Limb (tissue), 2 donors: Measurements from ENCODE around the gene WDR41.
"Not testable (repeated sequence)": the region's sequence is repeated elsewhere in the genome, so short reads cannot be mapped to it uniquely, and the experiment has no call there.

Experiments used
- DNase-seq, 2 donors: peaks; one replicate each; pipeline ENCODE4 v3.0.0-alpha.2; 2016; ENCODE audit errors: extremely low spot score in 2 of 2

The WDR41 gene

DNA sequence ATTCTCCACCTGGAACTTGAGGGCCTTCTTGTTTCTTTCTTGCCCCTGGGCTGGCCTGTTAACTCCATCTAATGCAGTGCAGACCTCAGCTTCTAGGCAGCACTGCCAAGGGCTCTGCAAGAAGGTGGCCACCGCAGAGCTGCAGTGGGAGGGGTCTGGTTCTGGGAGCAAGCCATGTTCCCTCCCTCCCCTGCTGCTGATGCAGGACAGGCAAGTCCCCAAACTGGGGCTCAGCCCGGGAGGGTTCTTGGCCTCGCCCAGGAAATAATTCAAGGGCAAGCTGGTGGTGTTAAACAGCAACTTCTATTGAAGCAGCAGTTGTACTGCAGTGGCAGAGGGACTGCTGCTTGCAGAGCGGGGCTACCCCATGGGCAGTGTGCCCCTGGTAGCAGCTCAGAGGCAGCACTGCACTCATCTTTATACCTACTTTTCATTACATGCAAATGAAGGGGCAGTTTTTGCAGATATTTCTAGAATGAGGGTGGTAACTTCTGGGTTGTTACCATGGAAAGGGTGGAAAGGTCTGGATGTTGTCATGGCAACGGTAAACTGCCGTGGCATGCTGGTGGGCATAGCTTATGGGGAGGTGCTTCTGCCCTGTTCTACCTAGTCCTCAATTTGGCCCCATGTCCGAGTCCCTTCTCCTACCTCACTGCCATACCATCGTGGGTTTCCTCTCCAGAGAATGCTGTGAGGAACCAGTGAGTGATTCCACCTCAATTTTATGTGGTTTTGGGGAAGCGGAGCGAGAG is 82.1 kb downstream of the WDR41 start:
- no peak for DNase-seq

DNA sequence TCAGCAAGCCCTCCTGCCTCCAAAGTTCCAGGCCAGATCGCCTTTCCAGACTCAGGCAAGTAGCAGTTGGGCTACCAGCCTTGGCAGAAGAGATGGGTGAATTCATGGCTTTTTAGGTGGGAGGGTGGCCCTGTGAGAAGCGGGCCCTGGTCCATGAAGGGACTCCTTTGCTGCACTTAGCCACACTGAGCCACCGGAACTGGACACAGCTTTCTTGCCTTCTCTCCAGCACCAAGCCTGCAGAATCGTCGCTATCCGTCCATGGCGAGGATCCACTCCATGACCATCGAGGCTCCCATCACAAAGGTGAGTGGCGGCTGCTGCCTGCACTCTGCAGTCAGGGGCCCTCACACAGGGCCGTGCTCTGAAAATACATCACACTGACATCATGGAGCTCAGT is 85.0 kb downstream of the WDR41 start:
- DNase-seq: no peak

DNA sequence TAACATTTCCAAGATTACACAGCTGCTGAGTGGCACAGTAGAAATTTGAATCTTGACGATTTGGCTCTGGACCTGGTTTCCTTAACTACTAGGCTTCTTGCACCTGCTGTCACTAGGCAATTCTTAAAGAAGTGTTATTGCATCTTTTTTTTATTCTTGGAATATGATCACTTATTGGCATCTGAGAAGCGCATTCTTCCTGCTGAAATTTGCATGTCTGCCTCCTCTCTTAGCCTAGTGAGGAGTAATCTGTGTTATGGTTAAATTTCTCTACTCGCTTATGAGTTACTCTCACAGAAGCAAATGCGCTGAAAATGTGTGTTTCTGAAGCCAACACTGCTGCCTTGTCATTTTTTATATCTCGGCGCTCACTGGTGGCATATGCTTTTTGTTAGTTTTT is 89.3 kb downstream of the WDR41 start:
- no peak for DNase-seq

DNA sequence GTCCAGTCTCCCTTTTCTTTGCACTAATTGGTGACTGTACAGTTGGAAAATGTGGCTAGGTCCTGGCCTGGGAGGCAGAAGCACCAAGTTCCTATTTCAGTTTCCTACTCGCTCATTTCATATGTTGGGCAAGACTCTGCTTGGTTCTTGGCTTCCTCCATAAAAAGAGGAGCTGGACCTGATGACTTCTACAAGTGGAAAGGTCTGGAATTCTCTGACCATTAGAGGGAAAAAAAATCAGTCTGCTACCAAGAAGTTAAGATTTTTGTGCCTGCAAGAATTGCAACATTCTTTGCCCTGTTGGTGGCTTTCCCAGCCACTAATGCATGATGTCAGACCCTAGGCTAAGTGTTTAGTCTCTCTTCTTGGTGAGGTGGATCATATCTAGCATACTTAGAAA is 91.5 kb downstream of the WDR41 start:
- no peak for DNase-seq

DNA sequence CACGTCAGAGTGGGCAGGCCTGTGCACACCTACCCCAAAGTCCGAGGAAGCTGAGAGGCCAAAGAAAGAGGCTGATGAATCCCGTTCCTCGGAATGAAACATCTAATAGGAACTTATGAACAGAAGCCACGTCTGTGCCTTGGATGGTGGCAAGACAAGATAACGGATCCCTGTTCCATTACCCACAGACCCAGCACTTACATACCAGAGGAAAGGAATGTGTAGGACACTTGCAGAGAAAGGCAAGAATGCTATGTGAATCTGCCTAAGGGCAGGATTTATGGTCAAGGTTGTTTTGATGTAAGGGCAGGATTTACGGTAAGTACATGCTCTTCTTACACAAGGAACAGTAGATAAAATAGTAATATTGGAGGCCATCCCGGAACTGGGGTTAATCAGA is 93.2 kb downstream of the WDR41 start:
- DNase-seq: no peak

DNA sequence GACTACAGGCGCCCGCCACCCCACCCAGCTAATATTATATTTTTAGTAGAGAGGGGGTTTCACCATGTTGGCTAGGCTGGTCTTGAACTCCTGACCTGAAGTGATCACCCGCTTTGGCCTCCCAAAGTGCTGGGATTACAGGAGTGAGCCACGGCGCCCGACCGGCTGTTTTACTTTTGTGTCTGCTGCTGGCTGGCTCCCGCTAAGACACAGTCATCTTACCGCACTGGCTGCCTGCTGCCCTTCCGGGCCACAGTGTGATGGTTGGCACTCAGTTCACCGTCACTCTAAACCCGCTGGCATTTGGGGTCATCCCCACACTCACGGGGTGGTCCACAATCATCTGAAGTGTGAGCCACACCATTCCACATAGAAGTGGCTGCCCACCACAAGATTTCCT is 93.7 kb downstream of the WDR41 start:
- DNase-seq: no peak

DNA sequence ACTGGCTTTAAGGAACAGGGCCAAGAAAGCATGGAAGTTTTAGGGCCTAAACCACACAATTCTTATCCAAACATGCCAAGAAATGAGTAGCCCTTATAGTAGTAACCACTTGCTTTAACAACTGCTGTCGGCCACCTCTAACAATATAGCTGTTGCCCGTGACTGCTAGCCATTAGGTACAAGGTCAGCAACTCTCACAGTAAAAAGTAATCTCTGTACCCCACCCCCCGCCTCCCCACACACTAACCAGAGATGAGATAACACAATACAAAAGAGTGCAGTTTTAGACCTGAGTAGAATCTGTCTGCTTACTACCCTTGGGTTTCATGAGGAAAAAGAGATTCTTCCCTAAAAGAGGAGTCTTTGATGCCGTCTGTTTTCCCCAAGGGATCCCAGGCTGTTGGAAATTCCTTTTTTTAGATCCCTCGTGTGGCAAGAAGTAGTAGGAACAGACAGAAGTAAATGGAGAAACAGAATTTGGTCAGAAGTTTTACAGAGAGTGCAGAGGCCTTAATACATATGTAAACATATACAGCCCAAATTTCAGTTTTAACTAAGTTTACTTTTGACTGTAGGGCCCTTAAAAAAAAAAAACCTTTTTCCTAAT is 94.3 kb downstream of the WDR41 start:
- no peak for DNase-seq

DNA sequence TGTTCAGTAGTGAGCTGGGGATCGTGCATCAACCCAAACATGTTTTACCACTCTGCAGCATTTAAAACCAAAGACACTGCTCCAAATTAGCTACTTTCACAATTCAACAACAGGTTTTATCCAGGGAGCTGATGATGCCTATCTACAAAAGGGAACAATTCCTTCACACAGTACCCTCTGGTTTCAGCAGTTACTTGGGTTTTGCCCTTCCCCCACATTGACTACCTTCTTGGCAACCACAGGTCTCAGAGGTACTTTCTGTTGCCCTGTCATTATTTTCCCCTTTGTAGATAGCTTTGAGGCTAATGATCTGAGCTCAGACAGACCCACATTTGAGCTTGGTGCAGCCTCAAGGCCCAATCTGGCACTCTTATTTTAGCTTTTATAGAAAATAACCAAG is 96.1 kb downstream of the WDR41 start:
- no peak for DNase-seq

DNA sequence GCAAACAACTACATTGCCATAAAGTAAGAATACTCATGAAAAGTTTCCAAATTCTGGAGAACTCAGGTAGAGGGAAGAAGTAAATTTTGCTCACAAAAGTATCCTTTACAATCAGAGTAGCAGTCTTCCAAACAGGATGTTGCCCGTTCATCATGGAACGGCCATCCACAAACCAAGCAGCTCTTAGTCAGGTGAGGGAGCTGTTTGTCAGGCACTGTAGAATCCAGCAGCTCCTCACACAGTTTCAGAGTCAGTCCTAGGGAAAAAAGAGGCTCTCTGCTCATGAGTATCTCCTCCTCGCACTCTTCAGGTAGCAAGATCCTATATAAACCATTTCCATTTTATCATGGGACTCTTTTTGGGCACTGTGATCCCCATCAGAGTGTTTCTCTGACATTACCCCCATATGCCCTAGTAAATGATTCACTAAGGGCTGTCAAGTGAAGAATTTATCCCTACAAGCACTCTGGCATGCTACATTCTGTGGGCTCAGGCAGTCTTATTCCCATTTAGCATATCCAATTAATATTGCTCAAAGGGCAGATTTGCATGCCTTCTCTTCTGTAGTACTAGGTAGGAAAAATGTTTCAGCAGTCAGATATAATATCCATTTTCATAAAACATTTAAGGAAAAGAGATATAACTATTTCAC is 97.9 kb downstream of the WDR41 start:
- DNase-seq: no peak

DNA sequence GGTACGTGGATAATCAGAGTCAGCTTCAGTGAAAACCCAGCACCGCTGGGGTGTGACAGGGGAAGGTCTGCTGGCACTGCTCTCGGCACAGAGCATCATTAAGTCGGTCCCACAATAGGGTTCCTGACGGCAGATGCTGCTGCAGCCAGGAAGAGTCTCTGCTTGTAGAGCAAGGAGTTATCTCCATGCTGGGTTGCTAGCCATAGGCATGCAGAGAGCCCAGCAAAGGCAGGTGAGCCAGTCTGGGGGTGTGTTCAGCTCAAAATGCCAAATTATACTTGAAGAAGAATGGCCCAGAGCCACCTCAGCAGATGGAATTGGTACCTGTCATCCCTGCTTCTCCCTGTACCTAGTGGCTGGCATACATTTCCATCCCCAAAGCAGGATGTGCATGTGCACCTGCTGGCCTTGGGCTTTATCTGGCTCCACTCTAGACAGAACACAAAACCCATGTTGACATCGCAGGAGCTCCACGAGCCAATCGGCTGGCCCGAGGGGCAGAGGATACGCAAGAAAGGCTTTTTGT is 100.8 kb downstream of the WDR41 start:
- DNase-seq: no peak

DNA sequence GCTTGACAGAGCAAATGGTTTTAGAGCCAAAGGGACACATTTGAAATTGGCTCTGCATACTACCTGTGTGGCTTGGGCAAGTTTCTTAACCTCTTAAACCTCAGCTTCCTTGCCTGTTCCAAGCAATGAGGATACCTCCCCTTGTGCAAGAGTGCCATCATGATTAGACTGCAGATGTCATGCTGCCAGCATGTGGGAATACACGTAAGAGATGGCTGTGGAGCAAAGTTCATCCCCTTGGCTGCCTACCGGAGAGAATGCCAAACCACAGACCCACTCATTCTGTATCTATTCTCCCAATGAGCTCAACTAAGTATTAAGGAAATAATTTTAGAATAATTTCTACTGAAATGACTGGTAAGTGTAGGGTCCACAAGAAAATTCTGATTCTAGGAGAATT is 101.3 kb downstream of the WDR41 start:
- DNase-seq: no peak

DNA sequence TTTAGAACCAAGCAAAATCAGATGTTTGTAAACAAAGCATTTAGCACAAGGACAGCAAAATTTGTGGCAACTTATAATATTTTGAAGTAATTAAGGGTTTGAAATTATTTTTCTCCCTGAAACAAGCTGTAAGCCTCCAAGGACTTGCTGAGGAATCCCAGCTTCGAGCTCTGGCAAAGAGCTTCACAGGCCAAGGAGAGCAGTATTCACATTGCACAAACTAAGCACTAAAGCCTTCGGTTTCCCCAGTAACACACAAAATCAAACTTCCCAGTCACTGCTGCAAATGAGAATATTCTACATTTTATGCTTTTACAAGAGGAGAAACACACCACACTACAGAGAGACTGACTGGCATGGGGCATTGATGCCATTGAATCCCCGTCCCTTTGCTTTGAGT is 101.9 kb downstream of the WDR41 start:
- no peak for DNase-seq

DNA sequence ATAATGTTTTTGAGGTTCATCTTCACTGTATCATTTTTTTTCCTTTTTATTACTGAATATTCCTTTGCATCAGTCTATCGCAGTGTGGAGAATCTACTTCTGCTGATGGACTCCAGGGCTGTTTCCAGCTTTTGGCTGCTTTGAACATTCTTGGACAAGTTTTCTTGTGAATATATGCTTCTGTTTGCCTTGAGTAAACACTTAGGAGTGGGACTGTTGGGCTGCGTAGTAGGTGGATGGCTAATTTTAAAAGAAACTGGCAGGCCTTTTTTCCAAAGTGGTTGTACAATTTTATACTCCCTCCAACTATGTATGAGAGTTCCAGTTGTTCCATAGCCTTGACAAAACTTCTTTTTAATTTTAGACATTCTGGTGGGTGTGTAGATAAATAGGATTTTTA is 102.4 kb downstream of the WDR41 start:
- no peak for DNase-seq

DNA sequence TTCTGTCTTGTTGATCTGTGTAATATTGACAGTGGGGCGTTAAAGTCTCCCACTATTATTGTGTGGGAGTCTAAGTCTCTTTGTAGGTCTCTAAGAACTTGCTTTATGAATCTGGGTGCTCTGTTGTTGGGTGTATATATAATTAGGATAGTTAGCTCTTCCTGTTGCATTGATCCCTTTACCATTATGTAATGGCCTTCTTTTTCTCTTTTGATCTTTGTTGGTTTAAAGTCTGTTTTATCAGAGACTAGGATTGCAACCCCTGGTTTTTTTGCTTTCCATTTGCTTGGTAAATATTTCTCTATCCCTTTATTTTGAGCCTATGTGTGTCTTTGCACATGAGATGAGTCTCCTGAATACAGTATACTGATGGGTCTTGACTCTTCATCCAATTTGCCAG is 105.8 kb downstream of the WDR41 start:
- DNase-seq: not testable (repeated sequence)

DNA sequence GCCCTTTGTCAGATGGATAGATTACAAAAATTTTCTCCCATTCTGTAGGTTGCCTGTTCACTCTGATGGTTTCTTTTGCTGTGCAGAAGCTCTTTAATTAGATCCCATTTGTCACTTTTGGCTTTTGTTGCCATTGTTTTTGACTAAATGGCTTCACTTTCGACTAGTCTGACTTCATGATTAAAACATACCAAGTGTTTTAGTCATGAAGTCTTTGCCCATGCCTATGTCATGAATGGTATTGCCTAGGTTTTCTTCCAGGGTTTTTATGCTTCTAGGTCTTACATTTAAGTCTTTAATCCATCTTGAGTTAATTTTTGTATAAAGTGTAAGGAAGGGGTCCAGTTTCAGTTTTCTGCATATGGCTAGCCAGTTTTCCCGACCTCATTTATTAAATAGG is 108.8 kb downstream of the WDR41 start:
- not testable (repeated sequence) for DNase-seq
